HCT116 (cell line): ENCODE measurements around the gene GAMT. TPM values are rescaled to one million over a fixed set of nuclear protein-coding genes. Genes with fewer than 3 reads are reported as not detected.

Experiments
- ATAC-seq: fragments of 200-7000 bp; cut with Tn5 transposase; 2 replicates; pipeline ENCODE4 v1.9.1; 2020; ENCODE audit warnings: mild to moderate bottlenecking, moderate library complexity
- BruUV-seq: library from RNA; stranded (reverse); fragments of 400-500 nt; replicated peaks from 2 replicates; lab custom pipeline; 2021; lab: Mats Ljungman, UMichigan
- CTCF ChIA-PET: fragments of 300-600 bp; sonication (Branson Sonifier 250); formaldehyde crosslinking; loops from one replicate; lab custom pipeline; 2021; ENCODE audit warnings: antibody characterized with exemption; lab: Charles Lee
- POLR2A ChIA-PET: fragments of 300-600, 350-600 bp; sonication (Branson Sonifier 250); formaldehyde crosslinking; loops from one replicate; lab custom pipeline; 2021; ENCODE audit warnings: antibody characterized with exemption; lab: Charles Lee
- RAD21 ChIA-PET, 2 experiments: fragments of 300-600 bp; sonication (Branson Sonifier 250); formaldehyde crosslinking; loops; one replicate each; lab custom pipeline; 2023; ENCODE audit warnings: low total read pairs in 2 of 2; ENCODE audit not compliant: uncharacterized antibody in 2 of 2, unreplicated experiment in 2 of 2, low non-redundant PET in 1 of 2; lab: Charles Lee
- DNase-seq: peaks from one replicate; pipeline ENCODE4 v3.0.0-alpha.2; 2010; ENCODE audit warnings: low read depth, low spot score
- H2AFZ ChIP-seq: fragments of 200-600 bp; shearing (Covaris generic), sonication (generic); 2 replicates; pipeline ENCODE4 v1.6.1; 2017; ENCODE audit warnings: low read depth, mixed run types, mixed read lengths, antibody characterized with exemption, low read length; ENCODE audit not compliant: poor library complexity, severe bottlenecking
- H3K27ac ChIP-seq: 2 replicates; pipeline ENCODE4 v1.5.1; 2012; ENCODE audit warnings: low read depth, low read length
- H3K27me3 ChIP-seq: fragments of 200-600 bp; sonication (generic); 2 replicates; pipeline ENCODE4 v1.6.1; 2016; ENCODE audit warnings: mixed run types, low read length, mixed read lengths; ENCODE audit not compliant: insufficient read depth
- H3K36me3 ChIP-seq, 2 experiments: fragments of 200-500 bp in 1 of 2; fragments of 200-600 bp in 1 of 2; sonication (Bioruptor generic) in 1 of 2; sonication (generic) in 1 of 2; 2 replicates each; pipeline versions ENCODE4 v1.5.1 to v1.6.1; 2014 to 2016; ENCODE audit warnings: low read length in 2 of 2, inconsistent platforms in 1 of 2, mixed read lengths in 1 of 2, mixed run types in 1 of 2; ENCODE audit not compliant: insufficient read depth in 2 of 2, control insufficient read depth in 1 of 2
- H3K4me1 ChIP-seq, 2 experiments: fragments of 200-600 bp in 1 of 2; sonication (generic) in 1 of 2; 2 replicates each; pipeline versions ENCODE4 v1.5.1 to v1.6.1; 2012 to 2017; ENCODE audit warnings: low read length in 2 of 2, inconsistent platforms in 1 of 2, mild to moderate bottlenecking in 1 of 2, mixed read lengths in 1 of 2, mixed run types in 1 of 2, moderate library complexity in 1 of 2; ENCODE audit not compliant: insufficient read depth in 2 of 2, control insufficient read depth in 1 of 2
- H3K4me2 ChIP-seq: fragments of 200-600 bp; sonication (generic); 2 replicates; pipeline ENCODE4 v1.6.1; 2017; ENCODE audit warnings: mixed run types, low read length, mixed read lengths
- H3K4me3 ChIP-seq, 2 experiments: fragments of 200-600 bp in 1 of 2; sonication (generic) in 1 of 2; replicated peaks in 1 of 2; 2 replicates each; pipeline ENCODE4 v1.5.1; 2011 to 2016; ENCODE audit warnings: low read length in 2 of 2, control low read depth in 1 of 2, low read depth in 1 of 2, mild to moderate bottlenecking in 1 of 2, mixed read lengths in 1 of 2, mixed run types in 1 of 2
- H3K79me2 ChIP-seq: fragments of 200-600 bp; sonication (generic); 2 replicates; pipeline ENCODE4 v1.6.1; 2017; ENCODE audit warnings: mild to moderate bottlenecking, mixed run types, low read length, moderate library complexity, mixed read lengths; ENCODE audit not compliant: insufficient read depth
- H3K9ac ChIP-seq: fragments of 200-600 bp; sonication (generic); 2 replicates; pipeline ENCODE4 v1.6.1; 2016; ENCODE audit warnings: low read length, mixed read lengths
- H3K9me2 ChIP-seq: fragments of 200-600 bp; sonication (generic), shearing (Covaris generic); 2 replicates; pipeline ENCODE4 v1.6.1; 2017; ENCODE audit warnings: mixed run types, mild to moderate bottlenecking, moderate library complexity; ENCODE audit not compliant: insufficient read depth
- H3K9me3 ChIP-seq, 2 experiments: fragments of 200-500 bp in 1 of 2; fragments of 200-600 bp in 1 of 2; sonication (Bioruptor generic) in 1 of 2; sonication (generic) in 1 of 2; 2 replicates each; pipeline ENCODE4 v1.6.1; 2014 to 2017; ENCODE audit warnings: low read length in 2 of 2, mixed read lengths in 2 of 2, inconsistent platforms in 1 of 2, low read depth in 1 of 2, mild to moderate bottlenecking in 1 of 2, mixed run types in 1 of 2, moderate library complexity in 1 of 2; ENCODE audit not compliant: control insufficient read depth in 1 of 2, insufficient read depth in 1 of 2
- H4K20me1 ChIP-seq: fragments of 200-600 bp; sonication (generic), shearing (Covaris generic); 2 replicates; pipeline ENCODE4 v1.6.1; 2017; ENCODE audit warnings: mixed run types, mild to moderate bottlenecking, moderate library complexity; ENCODE audit not compliant: insufficient read depth
- EGR1 ChIP-seq: IDR thresholded peaks from 2 replicates; pipeline ENCODE4 v1.6.1; 2012; ENCODE audit warnings: low read depth
- EZH2 ChIP-seq: fragments of 200-600 bp; sonication (generic); IDR thresholded peaks from 2 replicates; pipeline ENCODE4 v1.6.1; 2017; ENCODE audit warnings: antibody characterized with exemption, mixed run types
- EZH2phosphoT487 ChIP-seq: fragments of 200-600 bp; IDR thresholded peaks from 2 replicates; pipeline ENCODE4 v1.6.1; 2018; ENCODE audit warnings: antibody characterized with exemption, borderline replicate concordance
- MAX ChIP-seq: IDR thresholded peaks from 2 replicates; pipeline ENCODE4 v1.6.1; 2012
- POLR2A ChIP-seq: IDR thresholded peaks from 2 replicates; pipeline ENCODE4 v1.7.0; 2011; ENCODE audit warnings: borderline replicate concordance; ENCODE audit not compliant: insufficient read depth, insufficient read length; ENCODE audit errors: extremely low read depth
- POLR2AphosphoS5 ChIP-seq: IDR thresholded peaks from 2 replicates; pipeline ENCODE4 v1.6.1; 2011; ENCODE audit warnings: mild to moderate bottlenecking, low read depth, low read length, moderate library complexity
- REST ChIP-seq: IDR thresholded peaks from 2 replicates; pipeline ENCODE4 v1.6.1; 2012; ENCODE audit warnings: low read depth
- SRF ChIP-seq: IDR thresholded peaks from 2 replicates; pipeline ENCODE4 v1.6.1; 2012; ENCODE audit warnings: low read depth
- TCF7L2 ChIP-seq: IDR thresholded peaks from 2 replicates; pipeline ENCODE4 v1.7.0; 2011; ENCODE audit warnings: borderline replicate concordance, inconsistent platforms; ENCODE audit not compliant: insufficient read depth, insufficient read length; ENCODE audit errors: extremely low read depth
- YY1 ChIP-seq: IDR thresholded peaks from 2 replicates; pipeline ENCODE4 v1.6.1; 2011; ENCODE audit warnings: low read length, low read depth, moderate library complexity, mild to moderate bottlenecking; ENCODE audit not compliant: insufficient replicate concordance; ENCODE audit errors: extremely low read depth
- ZFX ChIP-seq: fragments of 450-650 bp; IDR thresholded peaks from 2 replicates; pipeline ENCODE4 v1.6.1; 2017
- intact Hi-C: fragments of 100-400 bp; cut with micrococcal nuclease; formaldehyde crosslinking; loops from 2 replicates; pipeline ENCODE4 v1.10.0; 2022
- total RNA-seq: library from RNA; stranded (reverse); gene quantifications from one replicate; pipeline ENCODE4 v1.2.1, GENCODE V29; 2021; ENCODE audit not compliant: unreplicated experiment

Gene GAMT
- total RNA-seq, 1 experiment from 2014 or later, result 102 TPM

DNA sequence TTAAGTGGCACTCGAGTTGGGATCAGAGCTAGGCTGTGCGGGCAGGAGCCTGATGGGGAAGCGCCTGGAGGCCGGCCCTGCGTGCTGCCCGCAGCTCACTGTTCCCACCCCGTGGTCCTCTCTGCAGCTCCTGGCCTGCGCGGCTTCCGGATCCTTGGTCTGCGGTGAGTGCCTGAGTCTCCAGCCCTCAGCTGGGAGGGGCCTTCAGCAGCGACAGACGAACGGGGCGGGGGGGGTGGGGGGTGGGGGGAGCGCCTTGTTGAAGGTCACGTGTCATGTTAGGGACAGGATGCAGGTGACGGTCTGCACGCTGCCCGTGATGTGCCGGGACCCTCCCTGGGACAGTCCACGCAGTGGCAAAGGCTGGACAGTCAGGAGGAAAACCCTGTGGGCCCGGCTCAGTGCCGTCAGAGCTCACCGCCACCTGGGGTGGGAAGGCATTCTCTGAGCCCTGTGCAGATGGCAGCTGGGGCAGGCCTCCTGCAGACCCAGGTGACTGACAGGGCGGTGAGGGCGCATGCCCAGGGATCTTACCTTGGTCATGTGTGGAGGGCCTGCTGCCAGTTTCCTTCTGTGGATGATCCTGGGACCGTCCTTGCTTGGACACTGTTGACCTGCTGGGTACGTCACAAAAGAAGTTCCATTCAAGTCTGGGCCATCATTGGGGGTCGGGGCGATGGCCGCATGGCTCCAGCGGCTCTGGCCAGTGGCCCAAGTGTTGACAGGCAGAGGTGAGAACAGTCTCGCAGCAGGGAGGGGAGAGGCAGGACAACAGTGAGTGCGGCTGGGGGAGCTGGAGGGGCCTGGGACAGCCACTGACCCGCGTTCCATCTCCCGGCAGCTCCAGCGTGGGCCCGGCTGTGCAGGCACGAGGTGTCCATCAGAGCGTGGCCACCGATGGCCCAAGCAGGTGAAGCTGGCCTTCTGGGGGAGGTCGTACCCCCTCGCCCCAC, 13.4 kb downstream of the GAMT start:
- Histone ChIP-seq H3K4me3 (no peak overlapping the region), H3K9ac (no peak overlapping the region), H3K79me2 (peaks cover 15% of the 10 kb centered on the region), H3K9me3 (no peaks in the 10 kb centered on the region), H3K9me2 (no peaks in the 10 kb centered on the region), H3K27me3 (no peaks in the 10 kb centered on the region)
- POLR2A ChIA-PET, result interaction anchor here (0.6 kb wide), 1 partner anchor 118 kb away, joined by 3 read pairs; no protein-coding TSS in a partner anchor
- TF ChIP-seq TCF7L2 (no peak), EGR1 (no peak), ZFX (no peak), SRF (no peak), POLR2A (no peak), EZH2 (no peak), YY1 (no peak), REST (no peak), MAX (no peak), POLR2AphosphoS5 (no peak), EZH2phosphoT487 (no peak)
- TF ChIP-seq, all 23 proteins: peak for 0
- H3K4me1 ChIP-seq, result peaks cover 5 to 12% of the 10 kb centered on the region in 2 experiments
- ChIA-PET RAD21 (no interaction called here), CTCF (no interaction called here)
- H2AFZ ChIP-seq, result no peak overlapping the region
- no peak for DNase-seq
- no peak for ATAC-seq
- H4K20me1 ChIP-seq, result no peaks in the 10 kb centered on the region
- BruUV-seq, result no TSS peak
- peaks cover 2 to 14% of the 10 kb centered on the region in 2 experiments; a peak in 2 of 4 replicates for H3K36me3 ChIP-seq
- no peak overlapping the region for H3K27ac ChIP-seq
- intact Hi-C loops, result no loop called here
- H3K4me2 ChIP-seq, result no peak overlapping the region
